ENCODE data around the gene NBEA. TPM values are rescaled to one million over a fixed set of nuclear protein-coding genes. Genes with fewer than 3 reads are reported as not detected.

The NBEA gene
- total RNA-seq, 1 experiment from 2014 or later, result 0.51 TPM

- in situ Hi-C loops (cut with HindIII; ENCODE audit: low pct_unique_long_range_greater_than_20kb, low sequenced_read_pairs), result no loop called here
Observed at GRCh38 chr13:35712907-35713761, 771.1 kb downstream of the NBEA start.

GRCh38 chr13:35714121-35714520, 772.1 kb downstream of the NBEA start:
- no peak for DNase-seq (ENCODE audit: low read depth)
- in situ Hi-C loops (cut with HindIII; ENCODE audit: low pct_unique_long_range_greater_than_20kb, low sequenced_read_pairs), result no loop called here

More at GRCh38 chr13:35712907-35713761, 771.1 kb downstream of the NBEA start:
- DNase-seq (ENCODE audit: low read depth), result peak; percentile 10

GRCh38 chr13:35714588-35715377, 772.7 kb downstream of the NBEA start:
- in situ Hi-C loops (cut with HindIII; ENCODE audit: low pct_unique_long_range_greater_than_20kb, low sequenced_read_pairs), result no loop called here
- no peak for DNase-seq (ENCODE audit: low read depth)

GRCh38 chr13:35716186-35716585, 774.1 kb downstream of the NBEA start:
- in situ Hi-C loops (cut with HindIII; ENCODE audit: low pct_unique_long_range_greater_than_20kb, low sequenced_read_pairs), result no loop called here
- DNase-seq (ENCODE audit: low read depth), result peak; percentile 37

- in situ Hi-C loops (cut with HindIII; ENCODE audit: low pct_unique_long_range_greater_than_20kb, low sequenced_read_pairs), result no loop called here
- DNase-seq (ENCODE audit: low read depth), result no peak
Observed at GRCh38 chr13:35716729-35717128, 774.7 kb downstream of the NBEA start.

- DNase-seq (ENCODE audit: low read depth), result no peak
- in situ Hi-C loops (cut with HindIII; ENCODE audit: low pct_unique_long_range_greater_than_20kb, low sequenced_read_pairs), result no loop called here
Observed at GRCh38 chr13:35718084-35718483, 776.0 kb downstream of the NBEA start.

- no peak for DNase-seq (ENCODE audit: low read depth)
- in situ Hi-C loops (cut with HindIII; ENCODE audit: low pct_unique_long_range_greater_than_20kb, low sequenced_read_pairs), result no loop called here
Observed at GRCh38 chr13:35720290-35720689, 778.2 kb downstream of the NBEA start.

- in situ Hi-C loops (cut with HindIII; ENCODE audit: low pct_unique_long_range_greater_than_20kb, low sequenced_read_pairs), result no loop called here
- DNase-seq (ENCODE audit: low read depth), result peak; percentile 33
Observed at GRCh38 chr13:35720690-35721554, 778.9 kb downstream of the NBEA start.

Data from Caki2 (cell line).